Progenitor cell of endocrine pancreas (in vitro differentiated cells): ENCODE measurements around the gene FNDC3B. TPM values are rescaled to one million over a fixed set of nuclear protein-coding genes. Genes with fewer than 3 reads are reported as not detected.
A peak's percentile ranks its signal among the peaks of the same experiment; 100 is the strongest.

Experiments
- DNase-seq: peaks from one replicate; pipeline ENCODE4 v3.0.0; 2021; ENCODE audit warnings: low spot score; ENCODE audit not compliant: unreplicated experiment
- H3K27ac Mint-ChIP-seq: 2 replicates; pipeline ENCODE4 v1.8.0; 2021; ENCODE audit warnings: mild to moderate bottlenecking, moderate library complexity, mixed read lengths
- H3K27me3 Mint-ChIP-seq: 2 replicates; pipeline ENCODE4 v1.8.0; 2021; ENCODE audit warnings: mixed read lengths
- H3K36me3 Mint-ChIP-seq: 2 replicates; pipeline ENCODE4 v1.8.0; 2022; ENCODE audit warnings: mixed read lengths; ENCODE audit not compliant: insufficient read depth
- H3K4me1 Mint-ChIP-seq: 2 replicates; pipeline ENCODE4 v1.8.0; 2021; ENCODE audit warnings: low read depth, mixed read lengths
- H3K4me3 Mint-ChIP-seq: 2 replicates; pipeline ENCODE4 v1.8.0; 2021; ENCODE audit warnings: low read depth, mild to moderate bottlenecking, moderate library complexity, mixed read lengths
- H3K9me3 Mint-ChIP-seq: 2 replicates; pipeline ENCODE4 v1.8.0; 2021; ENCODE audit warnings: low read depth, mixed read lengths
- total RNA-seq: library from RNA; stranded (reverse); gene quantifications from 2 replicates; pipeline ENCODE4 v1.2.1, GENCODE V29; 2021
- TF ChIP-seq, protein P1 (sequence below): fragments of 200-600 bp; sonication (generic); IDR thresholded peaks from one replicate; pipeline ENCODE4 v1.5.0; 2021; ENCODE audit warnings: antibody characterized with exemption, mild to moderate bottlenecking; ENCODE audit not compliant: unreplicated experiment

The FNDC3B gene
- total RNA-seq, 1 donor from 2014 or later, result 158 TPM

DNA sequence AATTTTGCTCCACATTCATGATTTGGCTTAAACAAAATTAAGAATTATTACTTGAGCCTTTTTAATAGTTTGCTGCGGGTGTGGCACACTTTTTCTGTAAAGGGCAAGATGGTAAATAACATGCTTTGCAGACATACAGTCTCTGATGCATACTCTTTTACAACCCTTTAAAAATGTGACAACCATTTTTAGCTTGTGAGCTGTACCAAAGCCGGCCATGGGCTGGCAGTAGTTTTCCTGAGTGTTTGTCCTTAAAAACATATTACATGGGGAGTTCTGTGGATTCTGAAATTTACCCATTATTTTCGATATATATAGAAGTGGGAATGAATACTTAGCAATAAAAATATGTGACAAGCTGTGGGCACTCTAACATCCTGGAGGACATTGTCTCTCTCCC, 163.4 kb downstream of the FNDC3B start:
- H3K27ac Mint-ChIP-seq, result peak overlapping the region; percentile 93
- H3K4me1 Mint-ChIP-seq, result peaks cover 51% of the 10 kb centered on the region
- peaks cover 3% of the 10 kb centered on the region for H3K9me3 Mint-ChIP-seq
- no peak for DNase-seq
- peaks cover 18% of the 10 kb centered on the region for H3K36me3 Mint-ChIP-seq
- no peaks in the 10 kb centered on the region for H3K27me3 Mint-ChIP-seq
- no peak overlapping the region for H3K4me3 Mint-ChIP-seq
- TF ChIP-seq, protein P1, sequence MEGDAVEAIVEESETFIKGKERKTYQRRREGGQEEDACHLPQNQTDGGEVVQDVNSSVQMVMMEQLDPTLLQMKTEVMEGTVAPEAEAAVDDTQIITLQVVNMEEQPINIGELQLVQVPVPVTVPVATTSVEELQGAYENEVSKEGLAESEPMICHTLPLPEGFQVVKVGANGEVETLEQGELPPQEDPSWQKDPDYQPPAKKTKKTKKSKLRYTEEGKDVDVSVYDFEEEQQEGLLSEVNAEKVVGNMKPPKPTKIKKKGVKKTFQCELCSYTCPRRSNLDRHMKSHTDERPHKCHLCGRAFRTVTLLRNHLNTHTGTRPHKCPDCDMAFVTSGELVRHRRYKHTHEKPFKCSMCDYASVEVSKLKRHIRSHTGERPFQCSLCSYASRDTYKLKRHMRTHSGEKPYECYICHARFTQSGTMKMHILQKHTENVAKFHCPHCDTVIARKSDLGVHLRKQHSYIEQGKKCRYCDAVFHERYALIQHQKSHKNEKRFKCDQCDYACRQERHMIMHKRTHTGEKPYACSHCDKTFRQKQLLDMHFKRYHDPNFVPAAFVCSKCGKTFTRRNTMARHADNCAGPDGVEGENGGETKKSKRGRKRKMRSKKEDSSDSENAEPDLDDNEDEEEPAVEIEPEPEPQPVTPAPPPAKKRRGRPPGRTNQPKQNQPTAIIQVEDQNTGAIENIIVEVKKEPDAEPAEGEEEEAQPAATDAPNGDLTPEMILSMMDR, result no peak

DNA sequence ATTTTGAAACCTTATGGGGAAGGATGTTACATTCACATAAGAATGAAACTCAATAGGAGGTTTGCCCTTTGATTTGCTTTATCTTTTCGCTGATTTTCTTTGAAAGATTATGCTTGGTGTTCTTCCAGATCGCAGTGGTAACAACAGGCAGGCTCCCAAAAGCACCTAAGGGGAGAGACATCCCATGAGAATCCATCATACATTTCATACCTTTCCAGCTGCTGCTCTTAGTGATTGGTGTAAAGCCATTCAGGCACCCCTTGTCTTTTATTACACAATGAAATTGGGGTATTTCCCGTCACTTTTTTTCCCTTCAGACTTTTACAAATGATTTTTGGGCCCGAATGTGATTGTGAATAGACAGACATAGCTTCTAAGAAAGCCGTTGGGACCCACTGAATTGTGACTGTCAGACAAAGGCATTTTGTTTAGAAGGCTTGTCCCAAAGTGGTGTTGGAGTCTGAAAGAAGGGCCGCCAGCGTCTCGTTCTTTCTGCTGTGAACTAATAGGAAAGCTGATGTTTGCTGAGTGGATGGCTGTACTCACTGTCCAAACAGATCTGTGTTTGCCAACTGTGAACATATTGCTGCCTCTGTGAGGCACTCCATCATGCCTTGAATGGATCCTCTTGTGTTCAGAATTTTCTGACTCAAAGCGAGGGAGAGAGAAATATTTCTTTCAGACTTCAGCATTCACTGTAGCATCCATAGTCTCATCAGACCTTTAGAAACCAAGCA, 164.3 kb downstream of the FNDC3B start:
- Mint-ChIP-seq H3K36me3 (peaks cover 14% of the 10 kb centered on the region), H3K4me3 (peak overlapping the region; percentile 51), H3K4me1 (peaks cover 51% of the 10 kb centered on the region), H3K27me3 (no peaks in the 10 kb centered on the region), H3K9me3 (no peaks in the 10 kb centered on the region), H3K27ac (peak overlapping the region; percentile 93)
- TF ChIP-seq, protein P1, result no peak
- no peak for DNase-seq

DNA sequence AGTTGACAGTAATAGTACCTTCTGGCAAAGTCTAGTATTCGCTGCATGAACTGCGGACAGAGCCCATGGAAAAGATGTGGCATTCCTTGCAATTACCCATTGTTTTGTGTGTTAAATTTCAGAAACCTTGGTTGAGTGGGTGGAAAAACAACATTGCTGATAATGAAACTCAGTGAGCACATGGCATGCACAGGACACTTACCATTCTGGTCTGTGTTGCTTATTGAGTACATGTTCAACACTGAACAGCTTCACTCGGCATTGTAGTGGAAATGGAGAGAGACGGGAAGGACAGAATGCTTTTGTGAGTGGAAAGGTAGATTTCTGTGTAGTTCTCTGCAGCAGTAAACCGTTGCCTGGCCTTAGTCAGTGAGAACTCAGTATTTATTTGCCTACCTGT, 165.3 kb downstream of the FNDC3B start:
- H3K4me1 Mint-ChIP-seq, result peaks cover 49% of the 10 kb centered on the region
- no peak for DNase-seq
- H3K36me3 Mint-ChIP-seq, result peaks cover 12% of the 10 kb centered on the region
- H3K27ac Mint-ChIP-seq, result peak overlapping the region; percentile 67
- H3K4me3 Mint-ChIP-seq, result no peak overlapping the region
- H3K27me3 Mint-ChIP-seq, result no peaks in the 10 kb centered on the region
- H3K9me3 Mint-ChIP-seq, result no peaks in the 10 kb centered on the region
- TF ChIP-seq, protein P1, result no peak

DNA sequence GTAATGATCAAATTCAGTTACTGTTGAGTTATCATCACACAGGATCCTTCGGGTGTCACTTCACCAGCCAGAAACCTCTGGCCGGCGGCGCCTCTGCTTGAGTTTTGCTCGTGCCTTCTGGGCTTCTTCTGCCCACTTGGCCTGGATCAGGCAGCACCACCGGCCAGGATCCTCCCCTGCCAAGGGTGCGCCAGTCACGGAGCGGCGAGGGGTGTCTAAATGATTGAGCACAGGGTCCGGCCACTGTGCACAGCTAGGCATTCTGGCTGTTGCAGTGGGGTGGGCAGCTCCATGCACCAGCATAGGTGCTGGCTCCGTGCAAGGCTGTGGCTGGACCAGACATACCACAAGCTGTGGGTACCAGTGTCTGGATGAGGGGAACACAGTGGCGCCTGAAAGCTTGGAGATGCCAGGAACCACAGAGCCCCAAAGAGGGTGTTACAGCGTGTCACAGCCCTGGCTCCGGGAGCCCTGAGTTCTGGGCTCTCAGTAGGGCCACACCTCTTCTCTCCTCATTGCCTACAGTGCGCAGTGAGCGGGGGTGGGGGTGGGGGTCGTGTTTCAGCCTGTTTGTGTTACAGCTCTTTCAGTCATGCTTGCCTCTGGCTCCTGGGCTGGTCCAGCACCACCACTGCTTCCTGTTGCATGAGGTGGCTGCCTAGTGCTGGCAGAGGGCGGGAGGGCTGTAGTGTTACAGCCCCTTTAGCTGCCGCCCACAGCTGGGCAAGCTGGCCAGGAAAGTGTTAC, 169.4 kb downstream of the FNDC3B start:
- H3K27me3 Mint-ChIP-seq, result no peaks in the 10 kb centered on the region
- H3K27ac Mint-ChIP-seq, result no peak overlapping the region
- peaks cover 11% of the 10 kb centered on the region for H3K36me3 Mint-ChIP-seq
- peaks cover 29% of the 10 kb centered on the region for H3K4me1 Mint-ChIP-seq
- no peak for DNase-seq
- TF ChIP-seq, protein P1, result no peak
- H3K9me3 Mint-ChIP-seq, result no peaks in the 10 kb centered on the region
- no peak overlapping the region for H3K4me3 Mint-ChIP-seq

DNA sequence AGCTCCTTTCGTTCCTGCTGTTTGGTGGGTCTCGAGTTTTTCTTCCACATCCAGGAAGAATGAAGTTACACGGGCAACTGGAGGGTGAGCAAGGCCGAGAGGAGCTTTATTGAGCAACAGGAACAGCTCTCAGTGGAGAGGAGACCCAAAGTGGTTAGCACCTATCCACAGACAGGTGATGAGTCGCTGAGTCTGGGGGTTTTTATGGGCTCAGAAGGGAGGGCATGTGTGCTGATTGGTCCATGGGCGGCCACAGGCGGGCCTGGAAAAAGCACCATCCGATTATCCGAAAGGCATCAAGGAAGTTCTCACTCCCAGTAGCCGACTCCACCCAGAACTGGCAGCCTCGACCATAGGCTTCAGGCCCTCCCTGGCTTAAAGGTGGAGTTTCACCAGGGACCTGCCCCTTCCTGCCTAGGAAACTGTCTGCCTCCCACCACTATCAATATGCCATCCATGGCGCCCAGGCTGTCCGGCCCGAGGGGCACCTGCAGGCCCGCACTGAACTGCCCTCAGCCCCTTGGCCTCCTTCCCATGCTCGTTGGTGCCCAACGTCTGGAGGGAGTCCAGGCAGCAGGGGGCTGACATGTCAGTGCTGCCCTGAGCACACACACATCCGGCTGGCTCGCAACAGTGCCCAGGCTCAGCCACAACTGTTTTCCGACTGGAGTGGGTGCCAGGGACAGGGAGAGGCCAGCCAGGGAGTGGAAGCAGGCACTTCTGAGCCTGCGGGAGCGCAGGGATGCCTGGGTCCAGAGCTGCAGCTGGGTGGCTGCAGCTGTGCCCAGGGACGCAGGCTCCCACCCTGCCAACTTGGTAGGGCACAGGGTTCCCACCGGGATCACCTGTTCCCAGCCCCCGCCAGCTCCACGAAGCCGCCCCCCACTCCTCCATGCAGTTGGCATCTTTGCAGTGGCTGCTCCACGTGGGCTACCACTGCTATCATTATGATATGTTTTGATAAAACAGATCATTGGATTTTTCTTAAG, 170.2 kb downstream of the FNDC3B start:
- Mint-ChIP-seq H3K36me3 (peaks cover 11% of the 10 kb centered on the region), H3K9me3 (no peaks in the 10 kb centered on the region), H3K27me3 (no peaks in the 10 kb centered on the region), H3K4me1 (peaks cover 28% of the 10 kb centered on the region), H3K27ac (no peak overlapping the region), H3K4me3 (no peak overlapping the region)
- TF ChIP-seq, protein P1, result no peak
- no peak for DNase-seq
